Panc1 (cell line): ENCODE results near the gene MCM9.

Experiments used
- SIN3A ChIP-seq: IDR thresholded peaks from 2 replicates; pipeline ENCODE4 v1.6.1; 2012; ENCODE audit warnings: low read depth, mild to moderate bottlenecking, low read length, moderate library complexity, borderline replicate concordance; ENCODE audit not compliant: insufficient read depth
- TF ChIP-seq, protein P1 (sequence below): fragments of 450-650 bp; IDR thresholded peaks from 2 replicates; pipeline ENCODE4 v1.5.1; 2017; ENCODE audit warnings: mild to moderate bottlenecking

- TF ChIP-seq, protein P1, sequence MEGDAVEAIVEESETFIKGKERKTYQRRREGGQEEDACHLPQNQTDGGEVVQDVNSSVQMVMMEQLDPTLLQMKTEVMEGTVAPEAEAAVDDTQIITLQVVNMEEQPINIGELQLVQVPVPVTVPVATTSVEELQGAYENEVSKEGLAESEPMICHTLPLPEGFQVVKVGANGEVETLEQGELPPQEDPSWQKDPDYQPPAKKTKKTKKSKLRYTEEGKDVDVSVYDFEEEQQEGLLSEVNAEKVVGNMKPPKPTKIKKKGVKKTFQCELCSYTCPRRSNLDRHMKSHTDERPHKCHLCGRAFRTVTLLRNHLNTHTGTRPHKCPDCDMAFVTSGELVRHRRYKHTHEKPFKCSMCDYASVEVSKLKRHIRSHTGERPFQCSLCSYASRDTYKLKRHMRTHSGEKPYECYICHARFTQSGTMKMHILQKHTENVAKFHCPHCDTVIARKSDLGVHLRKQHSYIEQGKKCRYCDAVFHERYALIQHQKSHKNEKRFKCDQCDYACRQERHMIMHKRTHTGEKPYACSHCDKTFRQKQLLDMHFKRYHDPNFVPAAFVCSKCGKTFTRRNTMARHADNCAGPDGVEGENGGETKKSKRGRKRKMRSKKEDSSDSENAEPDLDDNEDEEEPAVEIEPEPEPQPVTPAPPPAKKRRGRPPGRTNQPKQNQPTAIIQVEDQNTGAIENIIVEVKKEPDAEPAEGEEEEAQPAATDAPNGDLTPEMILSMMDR = no peak
- TF ChIP-seq SIN3A = no peak
These were observed 104.3 kb downstream of the MCM9 start for GRCh38 chr6:118830691-118831090.
